ENCODE results near the gene DGKG.

DGKG gene

DNA sequence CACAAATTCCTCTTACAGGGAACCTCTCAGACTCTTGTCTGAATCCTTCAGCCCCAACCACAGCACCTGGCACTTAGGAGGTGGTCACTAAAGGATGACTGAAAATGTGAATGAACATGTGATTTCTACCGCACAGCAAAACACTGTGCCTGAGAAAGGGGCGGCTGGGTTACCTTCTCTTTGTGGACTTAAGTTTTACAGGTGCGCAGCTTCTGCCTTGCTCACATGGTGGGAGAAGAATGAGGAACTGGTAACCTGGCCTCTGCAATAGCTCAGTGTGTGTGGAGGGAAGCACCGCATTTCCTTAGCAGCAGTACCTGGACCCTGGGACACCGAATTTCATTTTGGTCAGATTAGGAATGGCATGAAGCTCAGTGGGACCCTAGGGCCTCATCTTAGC lies 243.3 kb downstream of the DGKG start:
- DNase-seq (ENCODE audit: insufficient read length, low spot score) (no peak), FAIRE-seq (no peak)

DNA sequence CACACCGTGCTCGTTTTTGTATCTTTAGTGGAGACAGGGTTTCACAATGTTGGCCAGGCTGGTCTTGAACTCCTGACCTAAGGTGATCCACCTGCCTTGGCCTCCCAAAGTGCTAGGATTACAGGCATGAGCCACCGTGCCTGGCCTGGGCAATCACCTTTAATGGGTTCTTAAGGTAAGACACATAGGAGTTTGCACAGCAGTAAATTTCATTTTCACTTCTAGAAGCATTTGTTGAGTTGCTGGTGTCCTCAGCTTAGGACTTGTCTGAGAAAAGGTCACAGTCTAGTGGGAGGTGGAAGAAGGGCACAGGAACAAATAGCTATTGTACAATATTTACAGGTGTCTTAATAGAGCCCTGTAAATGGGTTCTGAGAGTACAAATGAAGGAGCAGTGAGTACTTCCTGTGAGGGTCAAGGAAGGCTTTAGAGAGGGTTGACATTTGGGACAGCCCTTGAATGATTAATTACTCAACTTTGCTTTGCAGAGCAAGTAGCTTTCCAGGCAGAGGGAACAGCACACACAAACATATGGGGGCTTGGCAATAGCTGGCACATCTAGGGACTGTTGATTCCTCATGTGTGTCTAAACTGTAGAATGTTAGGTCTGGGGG lies 244.4 kb downstream of the DGKG start:
- DNase-seq (ENCODE audit: insufficient read length, low spot score): no peak
- no peak for FAIRE-seq

GRCh38 chr3:186115239-186115996 lies 246.6 kb downstream of the DGKG start:
- FAIRE-seq (no peak), DNase-seq (ENCODE audit: insufficient read length, low spot score) (no peak)

DNA sequence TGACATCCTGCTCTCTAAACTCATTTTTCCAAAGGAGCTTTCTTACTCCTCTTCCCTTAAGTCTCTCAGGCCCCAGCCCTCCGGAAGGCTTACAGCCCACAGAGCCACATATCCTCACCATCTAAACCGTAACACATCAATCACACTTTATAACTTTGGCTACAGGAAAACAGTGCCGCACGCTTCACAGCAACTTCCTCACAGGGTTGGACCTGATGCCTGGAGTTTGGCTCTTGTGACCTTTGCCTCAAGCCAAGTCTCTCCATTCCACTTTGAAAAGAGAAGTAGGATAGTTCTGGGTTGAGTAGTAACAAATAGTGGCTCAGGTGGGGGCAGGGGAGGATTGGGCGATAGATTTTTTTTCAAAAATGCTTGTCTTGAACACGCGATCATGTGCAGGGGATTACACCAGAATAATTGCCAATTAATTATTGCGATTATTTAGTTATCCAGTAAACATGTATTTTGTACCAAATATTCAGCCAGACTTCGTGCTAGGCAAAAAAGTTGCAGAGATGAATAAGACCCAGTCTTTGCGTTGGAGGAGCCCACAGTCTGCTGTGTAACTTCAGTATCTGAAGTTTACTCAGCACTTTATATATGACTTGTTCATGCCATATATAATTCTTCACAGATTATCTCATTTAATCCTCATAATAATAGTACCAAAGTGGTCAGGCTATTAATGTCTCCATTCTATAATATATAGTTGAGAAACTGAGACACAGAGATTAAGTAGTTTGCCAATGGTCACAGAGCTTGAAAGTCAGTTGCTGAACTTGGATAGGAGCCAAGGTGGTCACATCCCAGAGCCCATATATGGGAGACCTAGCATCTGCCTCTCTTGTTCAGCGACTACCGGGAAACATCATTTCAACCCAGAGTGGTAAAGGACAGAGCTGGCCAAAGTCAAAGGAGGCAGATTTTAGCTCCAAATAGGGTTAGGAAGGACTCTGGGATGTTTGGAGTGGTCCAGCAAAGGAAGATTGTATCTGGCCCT lies 250.8 kb downstream of the DGKG start:
- FAIRE-seq (no peak), DNase-seq (ENCODE audit: insufficient read length, low spot score) (no peak)

DNA sequence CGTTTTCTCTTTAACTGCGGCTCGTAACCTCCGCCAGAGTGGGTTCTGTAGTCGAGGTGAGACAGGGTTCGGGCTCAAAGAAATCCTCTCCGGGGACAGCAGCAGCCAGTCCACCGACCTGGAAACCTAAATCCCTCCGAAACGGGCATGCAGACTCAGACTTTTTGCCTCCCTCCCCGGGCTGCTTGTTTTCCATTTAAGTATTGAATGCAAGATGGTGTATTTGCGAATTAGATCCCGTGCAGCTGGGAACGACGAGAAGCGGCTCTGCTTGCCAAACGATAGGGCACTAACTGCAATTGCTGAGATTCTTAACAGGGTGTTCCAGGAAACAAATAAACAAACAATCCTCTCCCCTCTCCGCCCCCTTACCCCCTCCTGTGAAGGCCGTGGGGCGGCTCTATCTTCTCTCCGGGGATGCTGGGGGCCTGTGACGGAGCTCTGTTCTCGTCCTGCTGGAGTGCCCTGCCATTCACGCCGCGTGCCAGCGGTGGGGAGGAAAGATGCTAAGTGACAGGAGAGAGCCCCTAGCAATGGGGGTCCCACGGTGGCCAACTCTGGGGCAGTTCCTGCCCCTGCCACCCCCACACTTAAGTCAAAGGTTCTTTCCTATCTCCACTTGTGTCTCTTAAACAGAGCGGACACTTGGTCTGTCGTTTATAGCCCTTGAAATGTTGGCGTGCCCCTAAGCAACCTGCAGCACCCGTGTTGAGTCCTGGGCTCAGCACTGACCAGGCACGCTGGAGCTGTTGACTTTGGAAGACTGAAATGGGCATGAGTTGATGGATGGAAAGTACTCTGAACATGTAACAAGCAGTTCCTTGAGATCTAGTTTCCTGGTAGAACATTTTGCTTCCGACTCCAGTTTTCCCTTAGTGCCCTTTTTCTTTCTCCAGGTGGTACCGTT lies 251.9 kb downstream of the DGKG start:
- FAIRE-seq (no peak), DNase-seq (ENCODE audit: insufficient read length, low spot score) (peak; percentile 23)

- FAIRE-seq: peak; percentile 86
- DNase-seq (ENCODE audit: insufficient read length, low spot score): peak; percentile 96
Observed at GRCh38 chr3:186108941-186109865, 252.8 kb downstream of the DGKG start, which contains the start of gene ETV5. ETV5 (minus strand) TSS chr3:186109089; CDS start chr3:186105868, 3,221 bp downstream.

DNA sequence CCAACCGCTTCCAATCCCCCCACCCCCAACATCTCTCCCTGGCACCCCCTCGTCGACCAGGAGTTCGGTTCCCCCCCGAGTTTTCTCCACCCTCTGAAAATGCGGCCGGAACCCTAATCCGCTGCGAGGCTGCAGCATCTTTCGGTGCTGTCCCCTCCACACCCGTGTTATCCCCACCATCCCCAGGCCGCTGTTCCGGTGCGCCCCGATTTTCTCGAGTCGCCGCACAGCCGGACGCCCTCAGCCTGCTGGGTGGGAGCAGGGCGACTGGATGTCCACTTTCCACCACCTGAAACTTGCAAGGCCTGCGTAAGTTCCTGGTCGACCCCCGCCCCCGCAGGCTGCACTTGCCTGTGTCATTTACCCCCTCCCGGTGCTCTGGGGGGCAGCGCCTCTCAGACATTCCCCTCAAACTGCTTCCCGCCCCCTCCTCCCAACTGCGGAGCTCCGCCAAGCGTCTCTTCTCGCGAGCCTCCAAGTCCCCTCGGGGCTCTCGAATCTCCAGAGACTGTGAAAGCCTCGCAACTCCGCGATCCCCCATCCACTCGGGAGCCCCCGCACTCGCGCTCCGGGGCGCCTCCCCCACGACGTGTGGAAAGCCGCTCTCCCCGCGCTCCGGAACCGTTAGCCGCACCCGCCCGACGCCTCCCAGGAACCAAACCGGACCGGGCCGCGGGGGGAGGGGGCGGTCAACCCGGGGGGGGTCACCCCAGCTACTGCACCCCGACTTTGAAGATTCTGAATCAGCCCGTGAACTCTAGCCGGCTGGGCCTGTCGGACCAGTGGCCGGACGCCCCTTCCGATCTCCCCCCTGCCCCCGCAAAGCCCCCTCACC lies 253.7 kb downstream of the DGKG start:
- DNase-seq (ENCODE audit: insufficient read length, low spot score): peak; percentile 63
- no peak for FAIRE-seq

DNA sequence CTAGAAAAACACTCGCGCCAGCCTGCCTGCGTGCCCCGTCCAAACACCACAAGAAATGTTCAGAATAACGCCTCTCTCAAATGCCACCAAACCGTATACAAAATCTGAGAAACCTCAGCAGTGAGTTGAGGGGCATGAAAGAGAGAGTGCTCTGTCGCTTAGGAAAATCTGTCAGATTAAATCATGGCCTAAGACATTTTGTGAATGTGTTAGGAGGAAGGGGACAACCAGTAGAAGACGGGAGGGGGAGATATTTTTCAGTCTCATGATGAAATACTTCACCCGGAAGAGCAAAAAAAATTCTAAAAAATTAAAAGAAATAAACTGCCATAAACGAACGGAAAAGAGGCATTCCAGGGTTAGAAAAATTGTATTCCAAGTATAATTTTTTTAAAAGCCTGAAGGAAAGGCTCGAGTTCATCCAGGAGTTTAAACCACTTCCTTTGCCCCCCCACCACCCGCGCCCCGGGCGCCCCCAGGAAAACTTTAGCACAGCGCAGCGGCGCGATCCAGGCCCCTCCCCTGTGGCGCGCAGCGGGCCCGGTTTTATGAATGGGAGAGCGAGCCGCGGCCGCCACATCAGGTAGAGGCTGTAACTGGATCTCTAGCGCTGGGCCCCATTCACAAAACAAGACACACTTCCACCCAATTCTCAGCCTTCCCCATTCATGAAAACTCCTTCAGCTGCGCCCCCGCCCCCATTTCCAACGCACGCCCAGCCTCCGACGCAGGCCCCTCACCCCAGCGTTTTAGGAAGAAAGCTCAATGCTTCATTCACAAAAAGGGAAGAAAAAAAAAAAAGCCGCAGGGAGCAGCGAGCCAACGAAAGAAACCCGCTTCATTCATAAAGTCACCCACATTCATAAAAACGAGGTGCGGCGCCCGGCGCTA lies 254.6 kb downstream of the DGKG start:
- peak; percentile 54 for DNase-seq (ENCODE audit: insufficient read length, low spot score)
- no peak for FAIRE-seq

GRCh38 chr3:186105543-186105942 lies 256.5 kb downstream of the DGKG start:
- FAIRE-seq (no peak), DNase-seq (ENCODE audit: insufficient read length, low spot score) (no peak)

DNA sequence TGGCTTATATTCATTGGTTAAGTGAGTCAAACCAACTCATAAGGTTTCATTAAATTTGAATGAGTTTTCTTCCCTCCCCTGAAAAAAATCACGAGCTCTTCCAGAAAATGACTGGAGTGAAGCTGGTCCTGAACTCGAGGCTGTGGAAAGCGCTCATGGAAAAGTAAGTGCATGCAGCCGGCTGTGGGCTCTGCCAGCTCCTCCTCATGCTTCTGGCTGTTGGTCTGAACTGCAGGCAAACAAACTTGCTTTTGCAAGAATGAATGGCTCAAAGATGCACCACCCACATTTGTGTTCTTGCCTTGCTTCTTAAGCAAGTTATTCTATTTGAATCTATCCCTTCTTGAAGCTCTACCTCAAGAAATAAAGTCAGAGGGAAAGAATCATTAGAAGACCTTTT lies 259.3 kb downstream of the DGKG start:
- no peak for FAIRE-seq
- DNase-seq (ENCODE audit: insufficient read length, low spot score): no peak

DNA sequence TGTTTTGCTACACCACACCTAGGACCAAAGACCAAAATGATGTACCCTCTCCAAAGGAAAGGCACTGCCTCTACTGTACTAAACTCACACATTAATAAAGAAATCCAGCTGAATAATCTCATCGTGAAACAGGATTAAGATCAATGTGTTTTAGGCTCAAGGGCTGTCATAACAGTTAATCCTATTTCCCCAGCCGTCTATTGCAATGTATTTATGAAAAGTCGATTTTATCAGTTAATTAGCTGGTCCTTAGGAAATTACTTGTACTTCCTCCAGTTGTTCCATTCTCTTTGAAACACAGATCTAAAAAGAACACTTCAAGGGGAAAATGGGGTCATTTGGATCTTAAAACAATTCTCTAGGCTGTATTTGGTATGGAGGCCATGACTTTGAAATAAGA lies 261.6 kb downstream of the DGKG start:
- DNase-seq (ENCODE audit: insufficient read length, low spot score): no peak
- FAIRE-seq: no peak

DNA sequence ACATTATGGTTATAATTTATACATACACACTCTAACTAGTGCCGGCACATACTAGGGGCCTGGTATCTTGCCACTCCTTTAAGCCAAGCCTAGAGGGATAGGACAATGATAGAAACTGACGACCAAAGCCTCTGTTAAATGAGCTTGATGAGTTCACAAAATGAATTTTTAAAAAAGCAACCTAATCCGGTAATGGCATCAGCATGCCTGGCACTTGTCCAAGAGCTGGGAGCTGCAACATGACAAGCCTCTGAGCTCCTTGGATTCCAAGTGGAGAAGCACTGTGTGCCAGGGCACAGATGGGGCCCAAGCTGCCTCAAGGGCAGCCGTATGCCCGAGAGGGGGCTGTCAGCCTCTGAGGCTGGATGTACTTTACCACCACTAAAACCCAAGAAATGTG lies 262.9 kb downstream of the DGKG start:
- FAIRE-seq (no peak), DNase-seq (ENCODE audit: insufficient read length, low spot score) (no peak)

DNA sequence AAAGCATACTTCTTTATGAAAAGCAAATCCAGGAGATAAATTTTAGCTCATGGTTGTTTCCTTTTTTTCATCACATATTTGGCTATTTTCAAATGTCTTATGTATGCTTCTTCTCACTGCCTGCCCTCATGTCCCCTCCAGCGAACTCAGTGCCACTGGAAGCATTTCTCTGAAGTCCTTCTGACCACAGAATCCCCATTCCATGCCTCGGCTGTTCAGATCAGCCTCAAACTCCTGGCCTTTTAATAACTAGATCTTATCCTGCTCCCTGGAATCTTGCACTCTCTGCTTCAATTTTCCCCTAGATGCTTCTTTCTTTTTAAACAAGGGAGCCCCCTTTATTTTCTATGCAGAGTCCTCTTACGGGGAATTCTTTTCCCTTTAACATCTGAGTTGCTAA lies 263.3 kb downstream of the DGKG start:
- no peak for FAIRE-seq
- DNase-seq (ENCODE audit: insufficient read length, low spot score): no peak

- DNase-seq (ENCODE audit: insufficient read length, low spot score) (peak; percentile 48), FAIRE-seq (peak; percentile 76)
Observed at GRCh38 chr3:186097663-186098451, 264.2 kb downstream of the DGKG start.

- DNase-seq (ENCODE audit: insufficient read length, low spot score) (no peak), FAIRE-seq (no peak)
Observed at GRCh38 chr3:186097317-186097662, 264.7 kb downstream of the DGKG start.
